Activated T-cell treated with anti-CD3 and anti-CD28 coated beads, Interleukin-2, amount 50 U/mL, for 24 hours (primary cell): ENCODE data around the gene HECTD1.
"Not testable (repeated sequence)": the region's sequence is repeated elsewhere in the genome, so short reads cannot be mapped to it uniquely, and the experiment has no call there.

Experiments
- DNase-seq: peaks from one replicate; pipeline ENCODE4 v3.0.0-alpha.2; 2020
- H3K27ac Mint-ChIP-seq: 2 replicates; pipeline ENCODE4 v1.8.0; 2020; ENCODE audit warnings: mild to moderate bottlenecking, mixed read lengths
- H3K27me3 Mint-ChIP-seq: 2 replicates; pipeline ENCODE4 v1.8.0; 2020; ENCODE audit warnings: mixed read lengths
- H3K36me3 Mint-ChIP-seq: 2 replicates; pipeline ENCODE4 v1.8.0; 2020; ENCODE audit warnings: low read depth, mixed read lengths
- H3K4me1 Mint-ChIP-seq: 2 replicates; pipeline ENCODE4 v1.8.0; 2020; ENCODE audit warnings: low read depth, mixed read lengths
- H3K4me3 Mint-ChIP-seq: 2 replicates; pipeline ENCODE4 v1.8.0; 2020; ENCODE audit warnings: mild to moderate bottlenecking, moderate library complexity, mixed read lengths
- H3K9me3 Mint-ChIP-seq: 2 replicates; pipeline ENCODE4 v1.8.0; 2020; ENCODE audit warnings: mixed read lengths

The HECTD1 gene

DNA sequence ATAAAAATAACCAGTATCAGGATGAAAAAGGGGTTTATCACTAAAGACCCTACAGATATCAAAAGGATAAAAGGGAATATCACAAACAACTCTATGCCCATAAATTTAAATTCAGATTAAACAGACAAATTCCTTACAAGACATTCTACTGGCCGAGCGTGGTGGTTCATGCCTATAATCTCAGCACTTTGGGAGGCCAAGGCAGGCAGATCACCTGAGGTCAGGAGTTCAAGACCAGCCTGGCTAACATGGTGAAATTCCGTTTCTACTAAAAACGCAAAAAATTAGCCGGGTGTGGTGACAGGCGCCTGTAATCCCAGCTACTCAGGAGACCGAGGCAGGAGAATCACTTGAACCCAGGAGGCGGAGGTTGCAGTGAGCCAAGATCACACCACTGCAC, 15.0 kb downstream of the HECTD1 start:
- H3K27ac Mint-ChIP-seq, H3K9me3 Mint-ChIP-seq, DNase-seq, H3K4me3 Mint-ChIP-seq, H3K27me3 Mint-ChIP-seq: not testable (repeated sequence)
- H3K4me1 Mint-ChIP-seq: peaks cover 51% of the 10 kb centered on the region
- H3K36me3 Mint-ChIP-seq: peaks cover 75% of the 10 kb centered on the region

DNA sequence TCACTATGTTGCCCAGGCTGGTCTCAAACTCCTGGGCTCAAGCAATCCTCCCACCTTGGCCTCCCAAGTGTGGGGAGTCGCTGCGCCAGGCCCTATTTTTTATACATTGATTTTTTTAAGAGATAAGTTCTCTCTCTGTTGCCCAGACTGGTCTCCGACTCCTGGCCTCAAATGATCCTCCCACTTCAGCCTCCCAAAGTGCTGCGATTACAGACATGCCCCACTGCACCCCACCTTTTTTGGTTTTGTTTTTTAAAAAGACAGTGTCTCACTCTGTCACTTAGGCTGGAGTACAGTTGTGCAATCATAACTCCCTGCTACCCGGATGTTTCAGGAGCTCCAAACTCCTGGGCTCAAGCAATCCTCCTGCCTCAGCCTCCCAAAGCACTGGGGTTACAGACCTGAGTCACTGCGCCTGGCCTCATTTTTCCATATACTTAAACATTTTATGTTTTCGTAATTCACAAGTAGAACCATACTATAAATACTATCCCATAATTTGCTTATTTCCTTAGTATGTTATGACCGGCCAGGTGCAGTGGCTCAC, 16.8 kb downstream of the HECTD1 start:
- peak overlapping the region; percentile 33 for H3K27ac Mint-ChIP-seq
- H3K4me3 Mint-ChIP-seq: no peak overlapping the region
- peaks cover 69% of the 10 kb centered on the region for H3K36me3 Mint-ChIP-seq
- H3K27me3 Mint-ChIP-seq: no peaks in the 10 kb centered on the region
- no peaks in the 10 kb centered on the region for H3K9me3 Mint-ChIP-seq
- peaks cover 44% of the 10 kb centered on the region for H3K4me1 Mint-ChIP-seq
- DNase-seq: no peak

DNA sequence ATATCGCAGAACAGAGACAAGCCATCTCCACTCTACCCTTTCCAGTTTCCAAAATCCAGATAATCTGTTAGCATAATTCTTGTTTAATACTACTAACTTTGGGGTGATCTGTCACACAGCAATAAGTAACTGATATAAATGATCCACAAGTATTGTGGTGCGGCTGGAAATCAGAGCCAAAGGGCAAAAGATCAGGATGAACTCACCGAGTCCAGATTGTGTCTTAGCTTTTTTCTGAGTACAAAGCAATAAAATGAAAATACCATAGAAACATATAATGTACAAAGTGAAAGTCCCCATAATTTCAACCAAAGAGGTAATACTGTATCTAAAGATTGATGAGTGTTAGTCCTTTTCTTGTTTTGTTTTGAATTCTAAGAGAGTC, 17.4 kb downstream of the HECTD1 start:
- H3K27me3 Mint-ChIP-seq: no peaks in the 10 kb centered on the region
- H3K36me3 Mint-ChIP-seq: peaks cover 73% of the 10 kb centered on the region
- peaks cover 40% of the 10 kb centered on the region for H3K4me1 Mint-ChIP-seq
- H3K9me3 Mint-ChIP-seq: no peaks in the 10 kb centered on the region
- no peak overlapping the region for H3K4me3 Mint-ChIP-seq
- no peak for DNase-seq
- peak overlapping the region; percentile 5 for H3K27ac Mint-ChIP-seq

DNA sequence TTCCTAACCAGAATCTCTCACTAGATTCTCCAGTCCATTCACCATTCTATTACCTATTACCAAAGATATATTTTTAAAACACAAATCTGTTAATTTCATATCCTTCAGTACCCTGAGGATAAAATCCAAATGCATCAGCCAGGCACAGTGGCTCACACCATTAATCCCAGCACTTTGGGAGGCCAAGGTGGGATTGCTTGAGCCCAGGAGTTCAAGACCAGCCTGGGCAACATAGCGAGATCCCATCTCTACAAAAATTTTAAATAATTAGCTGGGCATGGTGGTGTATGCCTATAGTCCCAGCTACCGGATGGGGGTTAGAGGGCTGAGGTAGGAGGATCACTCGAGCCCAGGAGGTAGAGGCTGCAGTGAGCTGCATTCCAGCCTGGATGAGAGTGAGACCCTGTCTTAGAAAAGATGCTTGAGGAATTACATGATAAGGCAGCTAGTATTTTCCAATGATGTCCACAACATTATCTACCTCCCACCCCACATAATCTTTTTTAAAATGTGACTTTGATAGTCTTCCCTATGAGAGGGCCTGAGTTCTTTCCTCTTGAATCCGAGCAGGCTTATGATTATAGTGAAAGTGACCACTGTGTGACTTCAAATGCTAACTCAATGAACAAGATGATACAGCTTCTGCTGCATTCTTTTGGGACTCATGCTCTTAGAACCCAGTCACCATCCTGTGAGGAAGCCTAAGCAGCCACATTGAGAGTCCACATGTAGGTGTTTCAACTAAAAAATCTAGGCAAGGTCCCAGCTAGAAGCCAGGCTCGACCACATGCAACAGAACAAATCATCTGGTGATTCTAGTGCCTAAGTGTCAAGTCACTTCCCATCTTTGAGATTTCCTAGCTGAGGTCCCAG, 18.0 kb downstream of the HECTD1 start:
- peaks cover 74% of the 10 kb centered on the region for H3K36me3 Mint-ChIP-seq
- no peak for DNase-seq
- peaks cover 35% of the 10 kb centered on the region for H3K4me1 Mint-ChIP-seq
- H3K27me3 Mint-ChIP-seq: no peaks in the 10 kb centered on the region
- H3K9me3 Mint-ChIP-seq: no peaks in the 10 kb centered on the region
- H3K4me3 Mint-ChIP-seq: no peak overlapping the region
- H3K27ac Mint-ChIP-seq: peak overlapping the region; percentile 31

DNA sequence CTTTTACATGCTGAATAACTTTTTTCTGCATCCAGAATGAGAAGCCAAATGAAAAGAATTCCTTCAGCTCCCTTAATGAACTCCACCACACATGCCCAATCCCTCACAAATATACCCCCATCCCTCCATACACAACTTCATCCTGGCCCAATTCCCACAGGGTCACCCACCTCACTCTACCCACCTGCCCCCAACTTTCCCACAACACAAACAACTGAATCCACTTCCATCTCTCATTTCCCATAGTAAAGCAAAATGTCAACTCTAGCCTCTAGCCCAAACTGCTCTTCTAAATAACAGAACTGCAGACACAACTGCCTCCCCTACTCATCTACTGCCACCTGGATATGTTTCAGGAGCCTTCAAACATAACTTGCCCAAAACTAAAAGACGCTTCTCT, 18.8 kb downstream of the HECTD1 start:
- peak overlapping the region; percentile 38 for H3K27ac Mint-ChIP-seq
- H3K4me3 Mint-ChIP-seq: no peak overlapping the region
- H3K36me3 Mint-ChIP-seq: peaks cover 70% of the 10 kb centered on the region
- H3K27me3 Mint-ChIP-seq: no peaks in the 10 kb centered on the region
- no peaks in the 10 kb centered on the region for H3K9me3 Mint-ChIP-seq
- peaks cover 28% of the 10 kb centered on the region for H3K4me1 Mint-ChIP-seq
- no peak for DNase-seq

DNA sequence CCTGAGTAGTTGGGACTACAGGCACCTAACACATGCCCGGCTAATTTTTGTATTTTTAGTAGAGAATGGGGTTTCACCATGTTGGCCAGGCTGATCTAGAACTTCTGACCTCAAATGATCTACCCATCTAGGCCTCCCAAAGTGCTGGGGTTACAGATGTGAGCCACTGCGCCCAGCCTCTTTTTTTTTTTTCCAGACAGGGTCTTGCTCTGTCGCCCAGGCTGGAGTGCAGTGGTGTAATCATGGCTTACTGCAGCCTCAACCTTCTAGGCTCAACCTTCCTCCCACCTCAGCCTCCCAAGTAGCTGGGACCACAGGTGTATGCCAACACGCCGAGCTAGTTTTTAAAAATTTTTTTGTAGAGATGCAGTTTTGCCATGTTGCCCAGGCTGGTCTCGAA, 25.6 kb downstream of the HECTD1 start:
- DNase-seq, H3K9me3 Mint-ChIP-seq, H3K27ac Mint-ChIP-seq, H3K4me3 Mint-ChIP-seq, H3K27me3 Mint-ChIP-seq: not testable (repeated sequence)
- H3K36me3 Mint-ChIP-seq: peaks cover 64% of the 10 kb centered on the region
- peaks cover 17% of the 10 kb centered on the region for H3K4me1 Mint-ChIP-seq

DNA sequence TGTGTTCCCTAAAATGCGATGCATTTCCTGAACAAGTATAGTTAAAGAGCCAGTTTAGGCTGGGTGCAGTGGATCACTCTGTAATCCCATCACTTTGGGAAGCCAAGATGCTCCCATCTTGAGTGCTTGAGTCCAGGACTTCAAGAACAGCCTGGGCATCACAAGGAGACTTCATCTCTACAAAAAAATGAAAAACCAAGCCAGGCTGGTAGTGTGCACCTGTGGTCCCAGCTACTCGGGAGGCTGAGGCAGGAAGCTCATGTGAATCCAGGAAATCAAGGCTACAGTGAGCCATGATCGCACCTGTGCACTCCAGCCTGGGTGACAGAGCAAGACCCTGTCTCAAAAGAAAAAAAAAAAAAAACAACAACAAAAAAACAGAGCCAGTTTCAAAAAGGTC, 26.3 kb downstream of the HECTD1 start:
- H3K36me3 Mint-ChIP-seq: peaks cover 69% of the 10 kb centered on the region
- DNase-seq: no peak
- H3K9me3 Mint-ChIP-seq: no peaks in the 10 kb centered on the region
- peaks cover 17% of the 10 kb centered on the region for H3K4me1 Mint-ChIP-seq
- H3K27ac Mint-ChIP-seq: no peak overlapping the region
- H3K27me3 Mint-ChIP-seq: no peaks in the 10 kb centered on the region
- H3K4me3 Mint-ChIP-seq: no peak overlapping the region

DNA sequence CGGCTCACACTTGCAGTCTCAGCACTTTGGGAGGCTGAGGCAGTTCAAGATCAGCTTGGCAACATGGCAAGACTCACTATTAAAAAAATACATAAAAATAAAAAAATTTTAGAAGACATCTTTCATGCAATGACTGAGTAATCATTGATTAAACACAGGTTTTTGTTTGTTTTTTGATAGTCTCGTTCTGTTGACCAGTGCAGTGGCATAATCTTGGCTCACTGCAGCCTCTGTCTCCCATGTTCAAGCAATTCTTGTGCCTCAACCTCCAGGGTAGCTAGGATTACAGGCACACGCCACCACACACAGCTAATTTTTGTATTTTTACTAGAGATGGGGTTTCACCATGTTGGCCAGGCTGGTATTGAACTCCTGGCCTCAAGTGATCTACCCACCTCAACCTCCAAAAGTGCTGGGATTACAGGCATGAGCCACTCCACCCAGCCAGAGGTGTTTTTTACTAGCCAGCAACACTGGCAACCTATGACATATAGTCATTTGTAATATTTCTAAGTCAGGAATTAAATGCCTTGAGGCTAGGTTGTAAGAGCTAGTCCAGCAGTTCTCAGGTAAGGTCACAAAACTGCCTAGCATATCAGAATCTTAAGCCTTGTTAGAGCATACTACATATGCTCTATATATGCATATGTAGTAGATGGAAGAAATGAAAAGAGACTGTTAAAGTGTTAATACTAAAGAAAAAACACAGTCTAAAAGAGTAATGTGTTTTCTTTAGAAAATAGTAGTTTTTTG, 27.1 kb downstream of the HECTD1 start:
- H3K27ac Mint-ChIP-seq: no peak overlapping the region
- H3K4me3 Mint-ChIP-seq: no peak overlapping the region
- H3K27me3 Mint-ChIP-seq: no peaks in the 10 kb centered on the region
- H3K36me3 Mint-ChIP-seq: peaks cover 65% of the 10 kb centered on the region
- peaks cover 11% of the 10 kb centered on the region for H3K4me1 Mint-ChIP-seq
- no peak for DNase-seq
- H3K9me3 Mint-ChIP-seq: no peaks in the 10 kb centered on the region

DNA sequence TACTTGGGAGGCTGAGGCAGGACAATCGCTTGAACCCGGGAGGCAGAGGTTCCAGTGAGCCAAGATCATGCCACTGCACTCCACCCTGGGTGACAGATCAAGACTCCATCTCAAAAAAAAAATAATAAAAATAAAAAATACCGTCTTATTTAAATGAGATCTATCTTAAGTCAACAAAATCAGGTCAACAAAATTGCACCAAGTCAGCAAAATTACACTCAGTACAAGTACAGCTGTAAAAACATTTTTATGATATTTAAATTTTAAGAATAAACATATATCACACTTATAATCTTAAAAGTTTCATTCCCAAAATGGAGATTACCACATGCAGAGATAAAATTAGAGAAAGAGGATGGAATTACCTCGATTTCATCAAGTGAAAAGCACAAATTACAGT, 33.2 kb downstream of the HECTD1 start:
- Mint-ChIP-seq H3K27ac (no peak overlapping the region), H3K27me3 (no peaks in the 10 kb centered on the region), H3K4me3 (no peak overlapping the region), H3K9me3 (no peaks in the 10 kb centered on the region), H3K4me1 (no peaks in the 10 kb centered on the region), H3K36me3 (peaks cover 79% of the 10 kb centered on the region)
- no peak for DNase-seq

DNA sequence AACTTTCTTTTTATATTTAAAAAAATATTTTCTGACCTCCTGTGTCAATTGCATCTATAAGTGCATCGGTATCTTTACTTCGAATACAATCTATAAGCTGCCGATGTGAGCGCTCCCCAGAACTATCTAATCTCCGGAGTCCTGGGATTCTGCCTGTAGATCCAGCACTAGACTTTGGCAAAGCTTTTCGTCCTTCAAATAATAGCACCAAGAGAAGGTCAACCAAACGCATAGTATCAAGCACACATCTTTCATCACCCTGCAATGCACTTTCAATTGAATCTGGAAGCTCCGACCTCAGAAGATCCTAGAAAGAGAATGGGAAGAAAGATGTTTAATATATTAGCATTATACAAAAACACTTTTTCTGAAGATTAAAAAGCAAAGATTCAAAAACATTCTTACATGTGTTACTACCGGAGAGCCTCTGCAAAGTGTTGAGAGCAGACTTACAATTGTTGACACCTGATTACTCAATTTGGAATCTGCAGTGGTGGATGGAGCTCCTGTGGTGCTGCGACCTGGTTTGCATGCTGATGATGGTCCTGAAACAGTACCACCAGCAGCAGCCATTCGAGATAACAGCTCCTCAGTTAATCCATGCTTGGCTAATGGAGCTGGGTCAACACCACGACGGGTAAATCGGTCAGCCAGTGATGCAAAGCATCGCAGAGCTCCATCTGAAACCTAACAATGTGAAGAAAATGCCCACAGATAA, 34.3 kb downstream of the HECTD1 start:
- H3K4me3 Mint-ChIP-seq: no peak overlapping the region
- no peaks in the 10 kb centered on the region for H3K4me1 Mint-ChIP-seq
- no peaks in the 10 kb centered on the region for H3K9me3 Mint-ChIP-seq
- no peak for DNase-seq
- H3K27me3 Mint-ChIP-seq: no peaks in the 10 kb centered on the region
- peaks cover 84% of the 10 kb centered on the region for H3K36me3 Mint-ChIP-seq
- H3K27ac Mint-ChIP-seq: no peak overlapping the region

DNA sequence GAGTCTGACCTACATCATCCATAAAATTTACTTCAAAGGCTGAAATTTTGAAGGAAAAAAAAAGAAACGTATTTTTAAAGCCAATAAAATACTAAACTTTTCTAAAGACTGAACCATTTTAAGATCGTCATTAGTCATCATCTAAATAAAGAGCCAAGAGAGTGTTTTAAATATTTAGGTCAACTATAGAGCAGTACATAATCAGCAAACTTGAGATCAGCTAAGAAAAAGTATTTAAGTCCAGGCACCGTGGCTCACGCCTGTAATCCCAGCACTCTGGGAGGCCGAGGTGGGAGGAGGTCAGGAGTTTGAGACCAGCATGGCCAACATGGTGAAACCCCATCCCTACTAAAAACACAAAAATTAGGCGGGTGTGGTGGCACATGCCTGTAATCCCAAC, 35.5 kb downstream of the HECTD1 start:
- Mint-ChIP-seq H3K27me3 (no peaks in the 10 kb centered on the region), H3K9me3 (no peaks in the 10 kb centered on the region), H3K4me3 (no peak overlapping the region), H3K4me1 (no peaks in the 10 kb centered on the region), H3K36me3 (peaks cover 86% of the 10 kb centered on the region), H3K27ac (no peak overlapping the region)
- DNase-seq: no peak

DNA sequence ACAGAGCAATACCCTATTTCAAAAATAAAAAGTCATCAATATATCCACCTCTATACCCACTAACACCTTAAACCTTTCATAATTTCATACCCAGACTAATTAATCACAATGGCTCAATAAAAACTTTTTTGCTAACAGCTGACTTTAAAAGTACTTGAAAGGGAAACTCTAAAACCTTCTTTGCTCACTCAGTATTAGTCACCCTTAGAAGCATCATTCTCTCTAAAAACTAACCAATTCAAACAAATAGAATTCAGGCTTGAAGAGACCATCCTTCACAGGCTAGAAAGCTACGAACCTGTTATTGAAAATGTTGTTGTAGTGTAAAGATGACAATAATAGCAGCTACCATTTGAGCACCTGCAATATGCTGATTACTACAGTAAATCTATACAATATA, 37.2 kb downstream of the HECTD1 start:
- peaks cover 90% of the 10 kb centered on the region for H3K36me3 Mint-ChIP-seq
- no peaks in the 10 kb centered on the region for H3K27me3 Mint-ChIP-seq
- no peaks in the 10 kb centered on the region for H3K9me3 Mint-ChIP-seq
- H3K4me1 Mint-ChIP-seq: no peaks in the 10 kb centered on the region
- DNase-seq: no peak
- peak overlapping the region; percentile 13 for H3K27ac Mint-ChIP-seq
- H3K4me3 Mint-ChIP-seq: no peak overlapping the region

DNA sequence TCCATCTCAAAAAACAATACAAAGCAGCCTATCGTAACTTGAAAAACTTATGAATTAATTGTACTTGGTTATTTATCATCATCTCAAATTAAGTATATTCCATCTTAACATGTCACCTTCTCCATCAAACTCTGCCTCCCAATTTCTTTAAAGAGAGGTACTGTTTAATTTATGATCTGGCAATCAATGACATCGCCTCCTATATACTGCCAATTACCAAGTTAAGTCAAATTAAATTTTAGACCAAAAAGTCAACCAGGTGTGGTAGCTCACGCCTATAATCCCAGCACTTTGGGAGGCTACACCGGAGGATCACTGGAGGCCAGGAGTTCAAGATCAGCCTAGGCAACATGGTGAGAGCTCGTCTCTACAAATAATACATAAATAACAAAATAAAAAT, 37.7 kb downstream of the HECTD1 start:
- peaks cover 90% of the 10 kb centered on the region for H3K36me3 Mint-ChIP-seq
- no peak overlapping the region for H3K4me3 Mint-ChIP-seq
- no peak for DNase-seq
- H3K4me1 Mint-ChIP-seq: no peaks in the 10 kb centered on the region
- no peaks in the 10 kb centered on the region for H3K9me3 Mint-ChIP-seq
- no peak overlapping the region for H3K27ac Mint-ChIP-seq
- H3K27me3 Mint-ChIP-seq: no peaks in the 10 kb centered on the region

DNA sequence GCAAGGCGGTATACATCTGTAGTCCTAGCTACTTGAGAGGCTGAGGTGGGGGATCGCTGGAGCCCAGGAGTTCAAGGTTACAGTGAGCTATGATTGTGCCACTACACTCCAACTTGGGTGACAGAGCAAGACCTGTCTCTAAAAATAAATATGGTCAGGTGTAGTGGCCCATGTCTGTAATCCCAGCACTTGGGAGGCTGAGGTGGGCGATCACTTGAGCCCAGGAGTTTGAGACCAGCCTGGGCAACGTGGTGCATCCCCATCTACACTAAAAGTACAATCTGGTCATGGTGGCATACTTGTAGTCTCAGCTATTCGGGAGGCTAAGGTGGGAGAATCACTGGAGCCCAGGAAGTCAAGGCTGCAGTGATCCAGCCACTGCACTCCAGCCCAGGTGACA, 40.6 kb downstream of the HECTD1 start:
- Mint-ChIP-seq H3K36me3 (peaks cover 93% of the 10 kb centered on the region), H3K4me3 (no peak overlapping the region), H3K27me3 (no peaks in the 10 kb centered on the region), H3K27ac (no peak overlapping the region), H3K9me3 (no peaks in the 10 kb centered on the region), H3K4me1 (no peaks in the 10 kb centered on the region)
- DNase-seq: no peak

DNA sequence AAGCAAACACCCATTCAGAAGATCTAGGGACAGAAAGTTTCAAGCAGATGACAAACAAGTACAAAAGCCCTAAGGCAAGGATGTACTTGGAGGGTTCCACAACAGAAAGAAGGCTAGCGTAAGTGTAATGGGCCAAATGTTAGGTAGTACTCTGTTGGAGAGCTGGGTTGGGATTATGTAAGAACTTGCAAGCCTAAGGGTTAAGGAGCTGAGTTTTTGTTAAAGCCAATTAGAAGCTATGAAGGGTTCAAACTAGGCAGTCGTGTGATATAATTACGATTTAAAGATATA, 41.4 kb downstream of the HECTD1 start:
- no peak overlapping the region for H3K27ac Mint-ChIP-seq
- H3K36me3 Mint-ChIP-seq: peaks cover 94% of the 10 kb centered on the region
- no peaks in the 10 kb centered on the region for H3K27me3 Mint-ChIP-seq
- no peaks in the 10 kb centered on the region for H3K9me3 Mint-ChIP-seq
- H3K4me3 Mint-ChIP-seq: no peak overlapping the region
- no peak for DNase-seq
- H3K4me1 Mint-ChIP-seq: no peaks in the 10 kb centered on the region
